Ammon's horn (tissue), 1 donor: ENCODE results near the gene KCNIP3.
"Not testable (repeated sequence)": the region's sequence is repeated elsewhere in the genome, so short reads cannot be mapped to it uniquely, and the experiment has no call there.

ENCODE experiments used
- DNase-seq: peaks from one replicate; pipeline ENCODE4 v3.0.0-alpha.2; 2016; ENCODE audit warnings: low spot score

KCNIP3 gene

DNA sequence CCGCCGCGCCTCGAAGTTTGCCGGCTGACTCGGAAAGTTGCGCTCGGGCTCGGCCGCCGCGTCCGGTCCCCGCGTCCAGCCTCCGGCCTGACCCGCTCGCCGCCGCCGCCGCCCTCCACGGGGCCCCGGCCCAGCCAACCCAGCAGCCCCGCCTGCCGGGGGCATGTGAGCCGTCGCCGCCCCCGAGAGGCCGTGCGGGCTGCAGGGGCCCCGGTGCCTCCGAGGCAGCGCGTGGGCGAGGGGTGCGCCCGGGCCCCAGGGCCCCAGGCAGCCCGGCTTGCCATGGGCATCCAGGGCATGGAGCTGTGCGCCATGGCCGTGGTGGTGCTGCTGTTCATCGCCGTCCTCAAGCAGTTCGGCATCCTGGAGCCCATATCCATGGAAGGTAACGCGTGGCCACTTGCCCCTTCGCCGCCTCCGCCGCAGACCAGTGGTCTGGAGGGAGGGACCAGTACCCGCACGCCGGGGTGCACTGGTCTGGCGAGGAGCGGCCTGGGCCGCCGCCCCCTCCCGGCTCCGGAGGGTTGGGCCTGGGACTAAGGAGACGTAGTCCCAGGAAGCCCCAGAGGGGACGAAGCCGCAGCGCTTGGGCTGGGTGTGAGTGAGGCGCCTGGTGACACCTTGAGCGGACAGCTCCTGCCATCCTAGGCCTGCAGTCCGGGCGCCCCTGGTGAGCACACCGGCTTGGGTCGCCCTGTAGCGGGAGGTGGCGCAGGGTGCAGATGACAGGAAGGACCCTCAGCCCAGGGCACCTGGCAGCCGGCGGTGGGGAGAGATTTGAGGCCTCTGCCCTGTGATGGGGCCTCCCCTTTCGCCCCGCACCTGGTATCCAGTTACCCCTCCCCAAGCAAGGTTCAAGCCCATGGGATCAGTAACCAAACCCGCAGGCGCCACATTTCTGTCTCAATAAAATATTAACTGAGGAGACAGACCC lies 49.9 kb downstream of the KCNIP3 start:
- no peak for DNase-seq

DNA sequence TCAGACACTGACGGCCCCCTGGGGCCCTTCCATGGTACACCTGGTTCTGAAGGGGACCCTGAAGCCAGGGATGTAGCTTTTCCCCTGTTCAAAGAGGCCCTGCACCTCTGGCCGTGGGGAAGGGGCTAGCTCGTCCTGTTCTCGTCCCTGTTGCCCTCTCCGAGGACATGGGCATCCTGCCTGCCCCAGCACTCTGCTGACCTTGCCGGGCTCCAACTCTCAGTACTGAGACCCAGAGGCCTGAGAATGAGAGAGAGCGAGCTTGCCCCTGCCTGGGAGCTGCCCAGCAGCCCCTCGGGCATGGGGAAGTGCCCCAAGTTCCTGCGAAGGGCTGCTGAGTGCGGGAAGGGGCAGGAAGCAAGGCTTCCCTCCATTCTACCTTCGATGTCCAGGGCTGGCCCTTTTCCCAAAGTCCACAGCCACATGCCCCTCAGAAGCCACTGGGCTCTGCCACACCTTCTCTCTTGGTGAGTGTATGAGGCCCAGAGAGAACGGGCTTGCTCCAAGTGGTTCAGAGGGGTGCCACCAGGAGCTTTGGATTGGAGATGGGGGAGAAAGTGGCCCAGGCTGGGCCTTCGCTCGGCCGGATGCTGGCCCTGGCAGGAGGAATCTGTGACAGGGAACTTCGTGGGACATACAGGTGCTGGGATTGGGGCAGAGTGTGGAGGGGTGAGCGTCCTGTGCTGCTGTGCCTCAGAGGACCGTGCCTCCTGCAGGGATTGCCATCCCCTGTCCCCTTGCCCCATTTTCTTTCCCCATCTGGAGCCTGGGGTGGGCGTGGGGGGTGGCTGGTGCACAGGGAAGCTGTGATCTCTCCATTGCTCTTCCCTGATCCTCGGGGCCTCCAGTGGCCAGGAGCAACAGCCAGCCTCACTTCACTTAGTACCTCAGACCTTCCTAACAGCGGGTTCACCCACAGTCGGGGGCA lies 50.8 kb downstream of the KCNIP3 start:
- no peak for DNase-seq

DNA sequence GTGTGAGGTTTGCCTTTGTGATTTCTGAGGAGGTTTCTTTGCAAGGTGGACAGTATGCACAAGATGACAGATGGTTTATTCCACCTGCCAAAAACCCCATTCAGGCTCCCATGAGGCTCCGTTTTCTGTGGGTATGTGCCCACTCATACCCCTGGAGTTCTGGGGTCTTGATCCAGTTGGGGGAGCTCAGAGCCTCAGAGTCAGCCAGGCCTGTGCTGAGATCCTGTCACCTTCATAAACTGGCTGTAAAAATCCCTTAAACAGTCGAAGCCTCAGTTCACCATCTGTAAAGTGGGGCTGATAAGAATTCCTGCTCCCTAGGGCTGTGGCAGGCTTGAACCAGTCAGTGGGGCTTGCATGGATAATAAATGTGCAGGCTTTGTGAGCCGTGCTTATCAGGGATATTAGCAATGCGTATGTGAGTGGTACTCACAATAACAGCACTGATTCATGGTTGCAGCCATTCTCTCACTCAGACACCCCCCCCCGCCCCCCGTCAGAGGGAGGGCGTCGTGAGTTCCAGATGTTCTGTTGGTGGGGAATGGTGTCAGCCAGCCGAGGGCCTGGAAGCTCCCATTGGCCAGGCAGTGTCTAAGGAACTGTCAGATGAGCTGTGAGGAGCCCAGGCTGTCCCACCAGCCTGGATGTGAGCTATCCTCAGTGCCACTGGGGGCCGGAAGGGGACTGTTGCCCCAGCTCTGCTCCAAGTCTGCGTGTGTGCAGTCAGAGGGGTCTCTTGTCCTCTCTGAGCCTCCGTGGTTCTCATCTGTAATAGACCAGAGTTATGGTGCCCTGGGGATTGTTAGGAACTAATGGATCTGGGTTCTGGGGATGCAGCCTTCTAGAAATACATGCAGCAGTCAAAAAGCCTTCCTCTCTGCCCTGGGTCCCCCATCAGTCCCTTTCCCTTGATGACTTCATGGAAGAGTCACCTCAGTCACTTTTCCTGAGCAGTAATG lies 51.7 kb downstream of the KCNIP3 start:
- DNase-seq, result no peak

DNA sequence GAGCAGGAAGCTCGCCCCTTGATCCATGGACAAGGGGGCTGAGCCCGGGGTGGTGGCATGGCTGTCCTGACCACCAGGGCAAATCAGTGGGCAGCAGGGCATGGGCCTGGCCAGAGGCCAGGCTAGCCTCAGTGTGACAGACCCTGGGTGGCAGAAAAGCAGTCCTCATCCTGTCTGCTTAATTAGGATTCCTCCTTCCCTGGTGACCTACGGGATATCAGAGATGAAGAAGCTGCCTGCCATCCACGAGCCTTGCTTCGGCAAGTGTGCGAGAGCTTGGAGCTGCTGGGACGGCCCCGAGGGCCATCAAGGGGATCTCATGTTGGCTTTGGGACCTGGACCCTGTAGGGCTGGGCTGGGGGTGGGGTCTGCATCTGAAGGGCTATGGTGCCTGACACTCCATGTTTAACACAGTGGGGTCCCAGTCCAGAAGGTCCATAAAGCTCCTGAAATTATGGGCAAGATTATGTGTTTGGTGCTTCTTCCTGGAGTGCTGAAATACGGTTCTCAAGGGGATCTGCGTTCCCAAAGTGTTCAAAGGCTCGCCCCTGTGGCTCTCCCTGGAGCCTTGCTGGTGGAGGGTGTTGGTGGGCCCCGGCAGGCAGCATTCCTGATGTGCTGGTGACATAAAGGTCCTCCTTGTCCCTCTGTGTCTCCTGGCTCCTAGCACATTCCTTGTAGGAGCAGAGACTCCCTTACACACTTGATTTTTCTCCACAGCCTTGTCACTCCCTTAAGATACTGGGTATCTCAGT lies 52.6 kb downstream of the KCNIP3 start:
- no peak for DNase-seq

DNA sequence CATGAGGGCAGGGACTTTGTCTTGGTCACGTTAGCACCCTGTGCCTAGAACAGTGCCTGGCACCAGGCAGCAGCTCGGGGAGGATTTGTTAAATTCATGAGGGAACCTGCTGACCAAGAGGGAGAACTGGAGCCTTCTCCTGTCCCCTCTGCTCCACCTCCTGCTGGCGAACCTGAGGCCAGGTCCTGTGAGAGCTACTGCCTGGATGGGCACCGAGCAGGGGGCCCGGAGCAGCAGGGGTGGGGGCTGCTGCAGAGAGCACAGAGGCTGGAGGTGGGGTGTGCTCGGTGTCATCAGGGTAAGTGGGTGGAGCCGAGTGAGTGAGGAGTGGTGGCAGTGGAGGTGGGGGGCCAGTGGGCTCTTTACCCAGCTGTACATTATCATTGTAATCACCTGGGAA lies 53.2 kb downstream of the KCNIP3 start:
- no peak for DNase-seq

DNA sequence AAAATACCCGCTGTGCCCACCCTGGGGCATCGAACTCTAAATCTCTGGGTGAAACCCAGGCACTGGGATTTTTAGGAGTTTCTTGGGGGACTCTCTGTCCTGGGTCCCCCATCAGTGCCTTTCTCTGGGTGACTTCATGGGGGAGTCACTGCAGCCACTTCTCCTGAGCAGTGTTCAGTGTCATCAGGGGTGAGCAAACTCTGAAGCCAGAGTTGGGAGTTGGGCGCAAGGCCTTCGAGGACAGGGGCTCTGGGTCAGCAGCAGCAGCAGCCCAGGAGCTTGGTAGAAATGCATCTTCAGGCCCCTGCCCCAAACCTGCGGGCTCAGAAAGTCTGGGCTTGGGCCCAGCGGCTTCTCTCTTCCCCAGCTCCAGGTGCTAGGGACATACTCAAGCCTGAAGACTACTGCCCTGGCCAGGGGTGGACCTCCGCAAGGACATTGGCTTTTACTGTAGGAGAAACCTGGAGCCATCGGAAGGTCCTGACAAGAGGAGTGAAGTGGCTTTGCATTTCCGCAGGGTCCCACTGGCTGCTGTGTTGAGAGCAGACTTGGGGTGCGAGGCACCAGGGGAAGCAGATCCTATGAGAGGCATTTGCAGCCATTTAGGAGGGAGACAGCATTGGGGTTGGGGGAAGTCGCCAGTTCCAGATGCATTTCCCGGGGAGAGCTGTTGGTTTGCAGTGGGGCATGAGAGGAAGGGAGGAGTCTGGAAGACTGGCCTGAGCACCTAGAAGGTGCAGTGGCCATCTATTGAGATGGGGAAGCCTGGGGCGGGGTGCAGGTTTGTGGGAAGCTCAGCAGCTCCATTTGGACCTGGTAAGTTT lies 53.8 kb downstream of the KCNIP3 start:
- DNase-seq, result no peak

DNA sequence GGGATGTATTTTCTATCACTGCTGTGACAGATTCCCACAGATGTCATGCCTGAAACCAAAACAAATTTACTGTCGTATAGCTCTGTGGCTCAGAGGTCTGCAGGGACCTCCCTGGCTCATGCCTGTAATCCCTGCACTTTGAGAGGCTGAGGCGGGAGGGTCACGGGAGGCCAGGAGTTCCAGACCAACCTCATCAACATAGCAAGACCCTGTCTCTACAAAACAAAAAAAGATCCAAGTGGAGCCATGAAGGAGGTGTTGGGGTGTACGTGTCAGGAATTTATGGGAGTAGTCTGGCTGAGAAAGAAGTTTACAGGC lies 54.4 kb downstream of the KCNIP3 start:
- DNase-seq, result no peak

DNA sequence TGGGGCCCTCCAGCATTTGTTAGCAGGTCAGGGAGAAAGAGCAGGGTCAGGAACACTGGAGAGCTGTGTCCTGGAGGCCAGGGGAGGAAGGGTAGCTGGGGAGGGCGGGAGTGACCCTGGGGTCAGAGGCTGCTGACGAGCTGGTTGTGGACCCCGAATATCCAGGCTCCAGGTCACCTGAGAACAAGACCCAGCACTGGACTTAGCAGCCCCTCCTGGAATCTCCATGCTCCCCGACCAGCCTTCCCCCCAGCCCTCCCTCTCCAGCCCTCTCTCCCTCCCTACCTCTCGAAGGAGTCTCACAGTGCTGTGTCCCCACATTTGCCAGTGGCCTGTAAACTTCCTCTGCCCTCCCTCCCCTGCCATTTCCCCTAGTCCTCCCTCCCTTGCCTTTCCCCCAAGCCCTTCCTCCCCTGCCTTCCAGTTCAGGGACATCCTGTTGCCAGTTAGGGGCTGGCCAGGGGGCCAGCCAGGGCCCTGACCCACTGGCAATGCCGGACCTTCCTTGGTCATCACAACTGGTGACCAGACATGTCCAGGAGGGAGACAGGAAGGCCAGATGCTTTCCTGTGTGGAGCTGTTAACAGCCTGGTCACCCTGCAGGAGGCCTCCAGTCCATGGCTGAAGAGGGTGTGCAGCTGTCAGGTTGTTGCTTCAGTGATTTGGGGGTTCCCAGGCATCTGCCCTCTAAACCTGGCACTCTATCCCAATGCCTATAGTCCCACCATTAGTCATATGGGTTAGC lies 55.3 kb downstream of the KCNIP3 start:
- DNase-seq, result no peak

DNA sequence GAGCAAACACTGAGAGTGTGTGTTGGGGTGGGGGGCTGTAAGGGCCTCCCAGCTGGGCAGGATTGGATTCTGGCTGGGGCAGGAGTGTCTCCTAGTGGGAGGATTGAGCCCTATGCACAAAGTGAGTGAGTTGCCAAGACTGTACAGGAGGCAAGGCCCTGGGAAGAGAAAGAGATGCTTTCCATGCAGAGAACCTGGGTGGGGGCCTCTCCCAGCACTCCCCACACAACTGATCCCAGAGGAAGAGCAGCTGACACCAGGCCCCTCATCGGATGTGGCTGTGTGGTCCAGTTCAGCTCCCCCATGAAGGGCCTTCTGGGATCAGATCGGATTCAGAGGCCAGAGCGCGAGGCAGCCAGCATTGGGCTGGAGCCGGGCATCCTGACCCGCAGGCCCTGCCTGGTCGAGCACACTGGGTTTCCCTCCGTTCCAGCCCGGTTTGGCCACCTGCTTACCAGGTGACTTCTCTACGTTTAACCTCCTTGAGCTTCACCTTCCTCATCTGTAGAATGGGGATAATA lies 56.0 kb downstream of the KCNIP3 start:
- no peak for DNase-seq

DNA sequence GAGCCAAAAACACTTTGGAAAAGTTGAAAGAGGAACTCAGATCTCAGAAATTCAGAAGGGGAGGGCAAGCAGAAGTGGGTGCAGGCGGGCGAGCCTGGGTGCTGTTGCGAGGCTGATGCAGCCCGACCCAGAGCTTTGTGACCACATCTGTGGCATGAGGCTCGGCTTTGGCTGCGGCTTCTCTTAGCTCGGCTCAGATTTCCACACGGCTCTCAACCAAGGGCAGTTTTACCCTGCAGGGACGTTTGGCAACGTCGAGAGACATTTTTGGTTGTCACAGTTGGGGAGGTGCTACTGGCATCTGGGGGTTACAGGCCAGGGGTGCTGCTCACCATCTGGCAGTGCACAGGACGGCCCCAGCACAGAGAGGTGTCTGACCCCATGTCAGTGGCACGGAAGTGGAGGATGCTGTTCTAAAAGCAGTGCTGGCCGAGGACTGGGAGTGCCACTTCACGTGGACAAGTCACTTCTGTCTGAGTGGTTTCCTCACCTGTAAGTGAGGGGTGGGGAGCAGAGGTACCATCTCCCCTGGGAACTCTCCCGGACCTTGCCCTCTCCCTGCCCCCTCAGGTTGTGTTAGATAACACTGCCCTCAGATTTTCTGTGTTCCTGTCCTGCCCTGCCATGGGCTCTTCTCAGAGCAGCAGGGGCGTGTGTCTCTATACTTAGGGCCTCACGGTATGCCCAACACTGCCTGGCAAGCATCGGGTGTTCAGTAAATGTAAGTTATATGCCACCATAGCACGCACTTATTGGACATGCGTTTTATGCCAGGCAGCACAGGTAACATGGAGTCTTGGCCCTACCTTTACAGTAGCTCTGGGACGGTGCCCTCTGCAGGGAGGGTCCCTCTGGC lies 56.7 kb downstream of the KCNIP3 start:
- no peak for DNase-seq

DNA sequence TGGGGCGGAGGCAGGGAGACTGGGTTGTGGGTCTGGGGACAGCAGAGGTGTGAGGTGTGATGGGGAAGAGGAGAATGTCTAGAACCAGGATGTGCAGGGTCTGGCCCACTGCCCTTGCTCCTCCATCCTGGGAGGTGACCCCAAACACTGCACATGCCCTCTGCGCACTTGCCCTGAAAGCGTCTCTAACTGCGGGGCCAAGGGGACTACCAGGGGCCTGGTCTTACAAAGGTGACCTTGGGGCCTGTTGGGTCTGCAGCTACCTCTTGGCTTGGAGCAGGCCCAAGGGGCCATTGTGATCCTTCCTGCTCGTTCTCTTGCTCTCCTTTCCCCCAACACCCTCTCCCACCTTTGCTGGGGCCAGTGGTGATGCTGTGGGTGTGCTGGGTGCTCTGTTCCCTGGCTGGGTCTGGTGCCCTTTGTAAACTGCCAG lies 57.3 kb downstream of the KCNIP3 start:
- DNase-seq, result no peak

DNA sequence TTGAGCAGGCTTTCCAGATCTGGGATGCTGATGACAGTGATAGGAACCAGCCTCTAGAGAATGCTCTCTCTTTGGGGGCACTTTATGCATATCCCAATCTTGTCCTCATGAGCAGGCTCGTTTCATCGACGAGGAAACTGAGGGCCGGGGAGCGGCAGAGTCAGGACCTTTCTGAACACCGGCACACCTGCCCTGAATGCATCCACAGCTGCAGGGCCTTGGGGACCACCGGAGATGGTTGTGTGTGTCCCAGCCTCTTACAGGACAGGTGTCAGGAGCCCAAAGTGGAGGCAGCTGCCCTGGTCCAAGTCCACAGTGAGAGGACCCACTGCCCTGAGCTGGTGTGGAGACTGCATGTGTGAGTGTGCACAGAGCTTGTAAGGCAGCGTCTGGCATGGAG lies 57.8 kb downstream of the KCNIP3 start:
- no peak for DNase-seq

DNA sequence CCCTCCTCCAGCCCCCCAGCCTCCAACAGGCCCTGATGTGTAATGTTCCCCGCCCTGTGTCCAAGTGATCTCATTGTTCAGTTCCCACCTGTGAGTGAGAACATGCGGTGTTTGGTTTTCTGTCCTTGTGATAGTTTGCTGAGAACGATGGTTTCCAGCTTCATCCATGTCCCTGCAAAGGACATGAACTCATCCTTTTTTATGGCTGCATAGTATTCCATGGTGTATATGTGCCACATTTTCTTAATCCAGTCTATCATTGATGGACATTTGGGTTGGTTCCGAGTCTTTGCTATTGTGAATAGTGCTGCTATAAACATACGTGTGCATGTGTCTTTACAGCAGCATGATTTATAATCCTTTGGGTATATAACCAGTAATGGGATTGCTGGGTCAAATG lies 58.3 kb downstream of the KCNIP3 start:
- not testable (repeated sequence) for DNase-seq

DNA sequence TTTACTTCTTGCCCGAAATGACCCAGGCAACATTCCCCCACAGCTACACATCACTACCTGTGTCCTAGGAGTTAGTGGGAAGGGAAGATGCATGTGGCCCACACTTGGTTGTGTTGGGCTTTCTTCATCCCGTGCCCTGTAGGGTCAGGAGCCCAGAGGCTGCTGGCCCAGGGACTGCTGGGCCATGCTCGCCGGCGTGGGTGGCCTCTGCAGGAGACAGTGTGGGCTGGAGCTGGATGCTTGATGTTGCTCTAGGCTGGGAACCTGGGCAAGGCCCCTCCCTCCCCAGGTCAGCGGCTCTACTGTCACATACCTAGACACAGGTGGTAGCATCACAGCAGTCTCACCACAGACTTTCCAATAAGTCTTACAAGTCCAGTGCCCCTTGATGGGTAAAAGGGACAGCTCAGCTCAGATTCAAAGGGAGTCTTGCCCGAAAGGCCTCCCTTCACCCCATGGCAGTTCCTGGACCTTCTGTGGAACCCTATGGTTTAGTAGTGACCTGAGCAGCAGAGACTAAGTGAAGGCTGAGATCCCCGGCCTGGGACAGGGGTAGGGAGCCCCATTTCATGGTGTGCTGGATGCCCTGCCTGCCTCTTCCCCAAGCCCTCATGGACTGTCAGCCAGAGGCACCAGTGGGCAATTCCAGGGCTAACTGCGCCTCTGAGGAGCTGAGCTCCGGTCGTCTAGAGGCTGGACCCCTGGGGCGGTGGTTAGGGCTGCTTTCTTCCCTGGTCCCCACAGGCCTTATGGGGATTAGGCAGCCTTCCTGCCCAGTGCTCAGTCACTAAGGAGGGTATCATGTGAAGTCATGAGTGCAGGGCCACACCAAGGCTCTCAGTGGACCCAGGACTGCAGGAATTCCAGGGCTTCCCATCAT lies 59.9 kb downstream of the KCNIP3 start:
- no peak for DNase-seq

DNA sequence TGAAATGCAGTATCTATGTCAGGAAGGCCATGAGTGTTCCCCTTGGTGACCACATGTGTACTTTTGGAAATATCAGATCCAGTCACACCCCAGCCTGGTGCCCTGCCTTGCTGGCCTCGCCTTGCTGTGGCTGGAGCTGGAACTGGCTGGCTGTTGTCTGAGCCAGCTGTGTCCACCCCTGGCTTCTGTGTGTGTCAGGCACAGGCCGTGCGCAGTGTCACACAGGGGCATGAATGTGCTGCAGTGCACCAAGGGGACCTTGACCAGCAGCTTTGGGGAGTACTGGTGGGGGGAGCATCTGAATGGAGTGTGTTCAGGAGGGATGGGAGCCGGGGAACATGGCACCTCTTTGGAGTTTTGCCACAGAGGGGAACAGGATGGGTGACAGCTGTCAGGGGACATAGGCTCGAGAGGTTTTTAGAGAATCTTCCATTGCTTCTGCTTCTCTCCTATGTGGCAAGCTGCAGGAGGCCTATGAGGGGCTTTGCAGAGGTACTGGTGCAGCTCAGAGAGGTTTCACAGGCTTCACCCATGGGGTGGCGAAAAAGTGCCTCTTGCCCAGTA lies 60.7 kb downstream of the KCNIP3 start:
- DNase-seq, result no peak

DNA sequence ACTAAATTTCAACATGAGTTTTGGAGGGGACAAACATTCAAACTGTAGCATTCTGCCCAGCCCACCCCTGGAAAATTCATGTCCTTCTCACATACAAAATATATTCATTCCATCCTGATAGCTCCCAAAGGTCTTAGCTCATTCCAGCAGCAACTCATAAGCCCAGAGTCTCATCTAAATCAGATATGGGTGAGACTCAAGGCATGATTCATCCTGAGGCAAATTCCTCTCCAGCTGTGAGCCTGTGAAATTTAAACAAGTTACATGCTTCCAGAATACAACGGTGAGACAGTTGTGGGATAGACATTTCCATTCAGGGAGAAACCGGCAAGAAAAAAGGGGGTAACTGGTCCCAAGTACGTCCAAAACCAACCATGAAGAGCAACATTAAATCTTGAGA lies 61.9 kb downstream of the KCNIP3 start:
- DNase-seq, result no peak

DNA sequence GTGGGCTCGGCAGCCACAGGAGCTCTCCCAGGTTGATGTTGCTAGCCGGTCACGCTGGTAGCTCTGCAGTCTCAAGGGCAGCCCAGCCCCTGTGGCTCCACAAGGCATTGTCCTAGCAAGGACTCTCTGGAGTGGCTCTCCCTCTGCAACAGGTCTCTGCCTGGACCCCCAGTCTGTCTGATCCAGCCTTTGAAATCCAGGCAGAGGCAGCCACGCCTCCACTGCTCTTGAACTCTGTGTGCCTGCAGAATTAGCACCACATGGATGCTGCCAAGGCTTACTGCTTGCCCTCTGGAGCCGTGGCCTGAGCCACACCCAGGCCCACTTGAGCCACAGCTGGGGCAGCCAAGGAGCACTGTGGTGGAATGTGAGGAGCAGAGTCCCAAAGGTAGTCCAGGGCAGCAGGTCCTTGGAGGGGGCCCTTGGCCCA lies 62.4 kb downstream of the KCNIP3 start:
- DNase-seq, result no peak
